ENCODE measurements around the gene SLC9A3. TPM values are rescaled to one million over a fixed set of nuclear protein-coding genes. Genes with fewer than 3 reads are reported as not detected.

SLC9A3 gene
- polyA plus RNA-seq, 3 donors = 0.31 to 0.42 (median 0.36) TPM

DNA sequence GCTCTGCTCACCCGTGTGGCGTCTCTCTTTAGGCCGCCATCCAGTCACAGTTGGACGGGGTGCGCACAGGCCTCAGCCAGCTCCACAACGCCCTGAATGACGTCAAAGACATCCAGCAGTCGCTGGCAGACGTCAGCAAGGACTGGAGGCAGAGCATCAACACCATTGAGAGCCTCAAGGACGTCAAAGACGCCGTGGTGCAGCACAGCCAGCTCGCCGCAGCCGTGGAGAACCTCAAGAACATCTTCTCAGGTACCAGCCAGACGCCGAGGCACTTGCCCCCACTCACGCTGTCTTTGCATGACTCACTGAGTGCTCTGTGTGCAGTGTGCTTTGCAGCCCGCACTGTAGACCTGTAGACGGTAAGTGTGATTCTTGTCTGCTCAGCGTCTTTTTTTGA, 76.7 kb downstream of the SLC9A3 start:
- Histone ChIP-seq H3K27ac (ENCODE audit: low read depth in 1 of 2, low read length in 2 of 2) (peak overlapping the region; percentile 73 to 81), H3K36me3 (replicated peaks in 1 of 2; ENCODE audit: control insufficient read depth in 1 of 2, insufficient read depth in 2 of 2, low read length in 2 of 2) (peaks cover 51 to 64% of the 10 kb centered on the region in 2 donors), H2AFZ (ENCODE audit: insufficient read depth, low read depth, low read length, poor library complexity, severe bottlenecking) (no peak overlapping the region), H3K9ac (ENCODE audit: insufficient read depth, low read length, poor library complexity, severe bottlenecking) (no peak overlapping the region), H3K4me1 (ENCODE audit: control insufficient read depth in 1 of 2, insufficient read depth in 2 of 2, low read length in 2 of 2) (peaks cover 31 to 32% of the 10 kb centered on the region in 2 donors), H3K9me3 (replicated peaks in 1 of 2; ENCODE audit: control insufficient read depth in 1 of 2, insufficient read depth in 1 of 2, low read length in 2 of 2) (peaks cover 0 to 16% of the 10 kb centered on the region in 2 donors), H3K4me2 (replicated peaks; ENCODE audit: extremely low read depth, low read length, poor library complexity, severe bottlenecking) (no peak overlapping the region), H3K4me3 (replicated peaks in 1 of 3; ENCODE audit: low read depth in 2 of 3, low read length in 3 of 3) (no peak overlapping the region), H3K79me2 (ENCODE audit: insufficient read depth, low read length) (peaks cover 30% of the 10 kb centered on the region), H3K27me3 (ENCODE audit: control insufficient read depth in 2 of 2, insufficient read depth in 2 of 2, low read length in 2 of 2) (no peaks in the 10 kb centered on the region), H4K20me1 (ENCODE audit: insufficient read depth, low read length) (peaks cover 72% of the 10 kb centered on the region)
- TF ChIP-seq, protein P1, sequence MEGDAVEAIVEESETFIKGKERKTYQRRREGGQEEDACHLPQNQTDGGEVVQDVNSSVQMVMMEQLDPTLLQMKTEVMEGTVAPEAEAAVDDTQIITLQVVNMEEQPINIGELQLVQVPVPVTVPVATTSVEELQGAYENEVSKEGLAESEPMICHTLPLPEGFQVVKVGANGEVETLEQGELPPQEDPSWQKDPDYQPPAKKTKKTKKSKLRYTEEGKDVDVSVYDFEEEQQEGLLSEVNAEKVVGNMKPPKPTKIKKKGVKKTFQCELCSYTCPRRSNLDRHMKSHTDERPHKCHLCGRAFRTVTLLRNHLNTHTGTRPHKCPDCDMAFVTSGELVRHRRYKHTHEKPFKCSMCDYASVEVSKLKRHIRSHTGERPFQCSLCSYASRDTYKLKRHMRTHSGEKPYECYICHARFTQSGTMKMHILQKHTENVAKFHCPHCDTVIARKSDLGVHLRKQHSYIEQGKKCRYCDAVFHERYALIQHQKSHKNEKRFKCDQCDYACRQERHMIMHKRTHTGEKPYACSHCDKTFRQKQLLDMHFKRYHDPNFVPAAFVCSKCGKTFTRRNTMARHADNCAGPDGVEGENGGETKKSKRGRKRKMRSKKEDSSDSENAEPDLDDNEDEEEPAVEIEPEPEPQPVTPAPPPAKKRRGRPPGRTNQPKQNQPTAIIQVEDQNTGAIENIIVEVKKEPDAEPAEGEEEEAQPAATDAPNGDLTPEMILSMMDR (IDR thresholded peaks at IDR 0.05) = no peak
- Mint-ChIP-seq H3K4me3 (no peak overlapping the region), H3K9me3 (peaks cover 7 to 16% (median 10%) of the 10 kb centered on the region in 7 donors), H3K27me3 (ENCODE audit: low read depth in 3 of 3) (peaks cover 0 to 2% (median 0%) of the 10 kb centered on the region in 3 donors), H3K27ac (peak overlapping the region; percentile 87 to 95 (median 93)), H3K36me3 (peaks cover 58 to 78% of the 10 kb centered on the region in 2 donors), H3K4me1 (peaks cover 38% of the 10 kb centered on the region)
- DNase-seq = no peak
- 98% methylated on average over 21 of the region's 21 CpGs for WGBS (ENCODE audit: insufficient coverage)
- intact Hi-C loops (cut with micrococcal nuclease) = loop anchor here (5.0 to 10.0 kb wide), 5 partner anchors 97 to 457 kb away; partner anchors contain the start of genes CEP72 (in 2 of the 2) and PDCD6 (in 1 of the 2)

DNA sequence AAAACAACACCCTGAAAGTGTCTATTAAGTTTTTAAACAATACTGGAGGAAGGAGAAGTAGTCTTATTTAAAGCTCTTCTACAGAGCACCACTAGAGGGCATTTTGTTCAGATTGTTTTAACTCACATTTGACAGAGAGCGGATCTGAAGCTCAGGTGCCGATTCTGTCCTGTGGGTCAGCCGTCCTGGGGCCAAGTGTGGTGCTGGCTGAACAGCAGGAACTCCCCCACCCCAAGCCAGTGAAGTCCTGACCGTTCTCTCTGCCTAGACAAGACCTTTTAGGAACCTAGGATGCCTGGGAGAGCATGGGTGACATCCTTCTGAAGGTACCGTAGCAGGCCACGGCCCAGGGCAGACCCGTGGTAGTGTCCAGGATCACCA, 77.4 kb downstream of the SLC9A3 start:
- Mint-ChIP-seq H3K4me1 (peaks cover 44% of the 10 kb centered on the region), H3K27ac (peak overlapping the region in 6 of 7 donors; percentile 62 to 95 (median 88)), H3K4me3 (no peak overlapping the region), H3K36me3 (peaks cover 52 to 72% of the 10 kb centered on the region in 2 donors), H3K27me3 (ENCODE audit: low read depth in 3 of 3) (peaks cover 0 to 2% (median 0%) of the 10 kb centered on the region in 3 donors), H3K9me3 (peaks cover 4 to 9% (median 7%) of the 10 kb centered on the region in 7 donors)
- no peak overlapping the region for H3K4me2 ChIP-seq (replicated peaks; ENCODE audit: extremely low read depth, low read length, poor library complexity, severe bottlenecking)
- WGBS (ENCODE audit: insufficient coverage) = 80% methylated on average over 7 of the region's 7 CpGs
- peaks cover 45 to 58% of the 10 kb centered on the region in 2 donors for H3K36me3 ChIP-seq (replicated peaks in 1 of 2; ENCODE audit: control insufficient read depth in 1 of 2, insufficient read depth in 2 of 2, low read length in 2 of 2)
- no peaks in the 10 kb centered on the region for H3K27me3 ChIP-seq (ENCODE audit: control insufficient read depth in 2 of 2, insufficient read depth in 2 of 2, low read length in 2 of 2)
- peaks cover 0 to 10% of the 10 kb centered on the region in 2 donors for H3K9me3 ChIP-seq (replicated peaks in 1 of 2; ENCODE audit: control insufficient read depth in 1 of 2, insufficient read depth in 1 of 2, low read length in 2 of 2)
- H2AFZ ChIP-seq (ENCODE audit: insufficient read depth, low read depth, low read length, poor library complexity, severe bottlenecking) = no peak overlapping the region
- H3K79me2 ChIP-seq (ENCODE audit: insufficient read depth, low read length) = peaks cover 30% of the 10 kb centered on the region
- H3K9ac ChIP-seq (ENCODE audit: insufficient read depth, low read length, poor library complexity, severe bottlenecking) = no peak overlapping the region
- H3K4me1 ChIP-seq (ENCODE audit: control insufficient read depth in 1 of 2, insufficient read depth in 2 of 2, low read length in 2 of 2) = peaks cover 38% of the 10 kb centered on the region in 2 donors
- H3K27ac ChIP-seq (ENCODE audit: low read depth in 1 of 2, low read length in 2 of 2) = peak overlapping the region; percentile 73 to 81
- H4K20me1 ChIP-seq (ENCODE audit: insufficient read depth, low read length) = peaks cover 69% of the 10 kb centered on the region
- intact Hi-C loops (cut with micrococcal nuclease) = loop anchor here (5.0 to 10.0 kb wide), 5 partner anchors 98 to 458 kb away; partner anchors contain the start of genes CEP72 (in 2 of the 2) and PDCD6 (in 1 of the 2)
- TF ChIP-seq, protein P1 (IDR thresholded peaks at IDR 0.05) = peak; percentile 71
- no peak overlapping the region for H3K4me3 ChIP-seq (replicated peaks in 1 of 3; ENCODE audit: low read depth in 2 of 3, low read length in 3 of 3)
- DNase-seq = peak; percentile 18 to 64 (median 44)
